GM18520 (cell line): ENCODE data around the gene RAB11FIP3.

Experiments
- ATAC-seq: cut with Tn5 transposase; IDR thresholded peaks from one replicate; pipeline ENCODE4 v1.9.1; 2021; ENCODE audit not compliant: unreplicated experiment

Gene RAB11FIP3

GRCh38 chr16:529012-529575, 103.6 kb downstream of the RAB11FIP3 start:
- no peak for ATAC-seq

- no peak for ATAC-seq
These were observed 104.8 kb downstream of the RAB11FIP3 start for GRCh38 chr16:530111-530817.

GRCh38 chr16:531494-532125, 106.2 kb downstream of the RAB11FIP3 start:
- no peak for ATAC-seq

- ATAC-seq = no peak
These were observed 108.1 kb downstream of the RAB11FIP3 start for GRCh38 chr16:533391-534123.

GRCh38 chr16:534135-534534, 108.7 kb downstream of the RAB11FIP3 start:
- ATAC-seq = no peak

- ATAC-seq = no peak
These were observed 109.5 kb downstream of the RAB11FIP3 start for GRCh38 chr16:534856-535445.

GRCh38 chr16:535446-536405, 110.3 kb downstream of the RAB11FIP3 start:
- ATAC-seq = no peak

GRCh38 chr16:536746-537145, 111.3 kb downstream of the RAB11FIP3 start:
- no peak for ATAC-seq

- no peak for ATAC-seq
These were observed 112.2 kb downstream of the RAB11FIP3 start for GRCh38 chr16:537415-538335.

GRCh38 chr16:539901-540530, 114.6 kb downstream of the RAB11FIP3 start:
- ATAC-seq = no peak

GRCh38 chr16:540645-541340, 115.3 kb downstream of the RAB11FIP3 start:
- ATAC-seq = no peak

- ATAC-seq = no peak
These were observed 118.1 kb downstream of the RAB11FIP3 start for GRCh38 chr16:543301-544164.

- no peak for ATAC-seq
These were observed 119.1 kb downstream of the RAB11FIP3 start for GRCh38 chr16:544517-544916.

- no peak for ATAC-seq
These were observed 121.7 kb downstream of the RAB11FIP3 start for GRCh38 chr16:546909-547770.

GRCh38 chr16:548586-548985, 123.1 kb downstream of the RAB11FIP3 start:
- ATAC-seq = no peak
